Neural progenitor cell (in vitro differentiated cells): ENCODE measurements around the gene GPR141. TPM values are rescaled to one million over a fixed set of nuclear protein-coding genes. Genes with fewer than 3 reads are reported as not detected.

Experiments
- DNase-seq: peaks from one replicate; pipeline ENCODE4 v3.0.0-alpha.2; 2016; ENCODE audit warnings: low spot score
- H2AFZ ChIP-seq: fragments of 200-600 bp; sonication (generic); replicated peaks from 2 replicates; pipeline ENCODE4 v1.6.1; 2016; ENCODE audit warnings: antibody characterized with exemption
- H3F3A ChIP-seq: fragments of 200-600 bp; sonication (generic); 2 replicates; pipeline ENCODE4 v1.6.1; 2016; ENCODE audit warnings: antibody characterized with exemption, low read depth
- H3K27ac ChIP-seq: fragments of 200-600 bp; sonication (generic); 2 replicates; pipeline ENCODE4 v1.5.1; 2016; ENCODE audit warnings: mild to moderate bottlenecking
- H3K27me3 ChIP-seq: fragments of 200-600 bp; sonication (generic); 2 replicates; pipeline ENCODE4 v1.6.1; 2016; ENCODE audit warnings: mild to moderate bottlenecking, moderate library complexity
- H3K36me3 ChIP-seq: fragments of 200-600 bp; sonication (generic); 2 replicates; pipeline ENCODE4 v1.5.1; 2016
- H3K4me1 ChIP-seq: fragments of 200-600 bp; sonication (generic); 2 replicates; pipeline ENCODE4 v1.6.1; 2016; ENCODE audit warnings: mixed run types
- H3K4me2 ChIP-seq: fragments of 200-600 bp; sonication (generic); 2 replicates; pipeline ENCODE4 v1.6.1; 2016
- H3K4me3 ChIP-seq: fragments of 200-600 bp; sonication (generic); 2 replicates; pipeline ENCODE4 v1.5.1; 2016
- H3K79me2 ChIP-seq: fragments of 200-600 bp; sonication (generic); 2 replicates; pipeline ENCODE4 v1.6.1; 2016; ENCODE audit warnings: low read depth
- H3K9ac ChIP-seq: fragments of 200-600 bp; sonication (generic); 2 replicates; pipeline ENCODE4 v1.6.1; 2016
- H3K9me3 ChIP-seq: fragments of 200-600 bp; sonication (generic); 2 replicates; pipeline ENCODE4 v1.5.1; 2016; ENCODE audit warnings: low read depth
- H4K20me1 ChIP-seq: fragments of 200-600 bp; sonication (generic); 2 replicates; pipeline ENCODE4 v1.6.1; 2016; ENCODE audit warnings: low read depth
- H3K27ac Mint-ChIP-seq: 3 replicates; pipeline ENCODE4 v1.8.0; 2021; ENCODE audit warnings: mixed read lengths
- H3K27me3 Mint-ChIP-seq: 2 replicates; pipeline ENCODE4 v1.8.0; 2022; ENCODE audit warnings: low read depth, mild to moderate bottlenecking, inconsistent platforms, moderate library complexity, mixed read lengths; ENCODE audit not compliant: insufficient read depth
- H3K36me3 Mint-ChIP-seq: 3 replicates; pipeline ENCODE4 v1.8.0; 2021; ENCODE audit warnings: mixed read lengths
- H3K4me1 Mint-ChIP-seq: 3 replicates; pipeline ENCODE4 v1.8.0; 2021; ENCODE audit warnings: mixed read lengths
- H3K4me3 Mint-ChIP-seq: 3 replicates; pipeline ENCODE4 v1.8.0; 2021; ENCODE audit warnings: mild to moderate bottlenecking, moderate library complexity, mixed read lengths
- H3K9me3 Mint-ChIP-seq: 3 replicates; pipeline ENCODE4 v1.8.0; 2020; ENCODE audit warnings: mixed read lengths
- CTCF ChIP-seq: fragments of 200-600 bp; sonication (generic); IDR thresholded peaks from 2 replicates; pipeline ENCODE4 v1.5.1; 2017; ENCODE audit warnings: antibody characterized with exemption, mild to moderate bottlenecking
- EZH2 ChIP-seq: fragments of 200-600 bp; sonication (generic); IDR thresholded peaks from 2 replicates; pipeline ENCODE4 v1.6.1; 2017; ENCODE audit warnings: antibody characterized with exemption, mild to moderate bottlenecking, moderate library complexity
- EZH2phosphoT487 ChIP-seq: fragments of 200-600 bp; sonication (generic); IDR thresholded peaks from 2 replicates; pipeline ENCODE4 v1.6.1; 2017; ENCODE audit warnings: antibody characterized with exemption
- total RNA-seq: library from RNA; depleted of rRNA; stranded (reverse); fragments of >200 nt; gene quantifications from 2 replicates; pipeline ENCODE4 v1.2.3, GENCODE V29; 2015; ENCODE audit warnings: low replicate concordance

Gene GPR141
- total RNA-seq, 1 donor from 2014 or later: 2.6 TPM

GRCh38 chr7:37684927-37685326, 1.4 kb downstream of the GPR141 start:
- no peak overlapping the region for H3K4me3 ChIP-seq
- H3K9me3 ChIP-seq: no peaks in the 10 kb centered on the region
- H3K9ac ChIP-seq: no peak overlapping the region
- no peaks in the 10 kb centered on the region for H3K36me3 ChIP-seq
- peaks cover 5% of the 10 kb centered on the region for H3K4me1 Mint-ChIP-seq
- no peak for TF ChIP-seq CTCF
- no peak for TF ChIP-seq EZH2phosphoT487
- TF ChIP-seq EZH2: no peak
- no peaks in the 10 kb centered on the region for H4K20me1 ChIP-seq
- H2AFZ ChIP-seq: no peak overlapping the region
- no peak for DNase-seq
- no peaks in the 10 kb centered on the region for H3K4me1 ChIP-seq
- H3K27me3 Mint-ChIP-seq: peaks cover 4% of the 10 kb centered on the region
- H3K4me2 ChIP-seq: no peak overlapping the region
- H3K79me2 ChIP-seq: no peaks in the 10 kb centered on the region
- no peak overlapping the region for H3K27ac Mint-ChIP-seq
- H3K27ac ChIP-seq: no peak overlapping the region
- H3K9me3 Mint-ChIP-seq: no peaks in the 10 kb centered on the region
- no peak overlapping the region for H3K4me3 Mint-ChIP-seq
- H3K36me3 Mint-ChIP-seq: no peaks in the 10 kb centered on the region
- no peaks in the 10 kb centered on the region for H3F3A ChIP-seq
- H3K27me3 ChIP-seq: no peaks in the 10 kb centered on the region

GRCh38 chr7:37686556-37687345, 3.2 kb downstream of the GPR141 start:
- Histone ChIP-seq H3K36me3 (no peaks in the 10 kb centered on the region), H3F3A (no peaks in the 10 kb centered on the region), H3K9me3 (no peaks in the 10 kb centered on the region), H4K20me1 (no peaks in the 10 kb centered on the region), H3K9ac (no peak overlapping the region), H3K4me1 (no peaks in the 10 kb centered on the region), H3K27ac (no peak overlapping the region), H3K27me3 (no peaks in the 10 kb centered on the region), H2AFZ (no peak overlapping the region), H3K4me3 (no peak overlapping the region), H3K79me2 (no peaks in the 10 kb centered on the region), H3K4me2 (no peak overlapping the region)
- no peak overlapping the region for H3K27ac Mint-ChIP-seq
- DNase-seq: no peak
- no peak for TF ChIP-seq EZH2phosphoT487
- no peak for TF ChIP-seq EZH2
- TF ChIP-seq CTCF: no peak
- H3K4me3 Mint-ChIP-seq: no peak overlapping the region
- H3K27me3 Mint-ChIP-seq: peaks cover 4% of the 10 kb centered on the region
- peaks cover 3% of the 10 kb centered on the region for H3K4me1 Mint-ChIP-seq
- H3K9me3 Mint-ChIP-seq: peaks cover 1% of the 10 kb centered on the region
- no peaks in the 10 kb centered on the region for H3K36me3 Mint-ChIP-seq

- no peak overlapping the region for H3K9ac ChIP-seq
- DNase-seq: no peak
- Mint-ChIP-seq H3K4me1 (peaks cover 11% of the 10 kb centered on the region), H3K9me3 (peaks cover 5% of the 10 kb centered on the region), H3K4me3 (no peak overlapping the region), H3K36me3 (no peaks in the 10 kb centered on the region), H3K27me3 (peaks cover 2% of the 10 kb centered on the region), H3K27ac (no peak overlapping the region)
- H3K4me2 ChIP-seq: no peak overlapping the region
- H3K4me3 ChIP-seq: no peak overlapping the region
- no peaks in the 10 kb centered on the region for H4K20me1 ChIP-seq
- TF ChIP-seq CTCF: no peak
- no peak for TF ChIP-seq EZH2
- TF ChIP-seq EZH2phosphoT487: no peak
- H3K79me2 ChIP-seq: no peaks in the 10 kb centered on the region
- peaks cover 9% of the 10 kb centered on the region for H3K4me1 ChIP-seq
- no peaks in the 10 kb centered on the region for H3K27me3 ChIP-seq
- no peak overlapping the region for H3K27ac ChIP-seq
- H3K36me3 ChIP-seq: no peaks in the 10 kb centered on the region
- H2AFZ ChIP-seq: no peak overlapping the region
- H3K9me3 ChIP-seq: no peaks in the 10 kb centered on the region
- no peaks in the 10 kb centered on the region for H3F3A ChIP-seq
Measured at GRCh38 chr7:37690206-37690605, 6.6 kb downstream of the GPR141 start.
